Neural cell (in vitro differentiated cells): Measurements from ENCODE around the gene ZNF438. TPM values are rescaled to one million over a fixed set of nuclear protein-coding genes. Genes with fewer than 3 reads are reported as not detected.
"Not testable (repeated sequence)": the region's sequence is repeated elsewhere in the genome, so short reads cannot be mapped to it uniquely, and the experiment has no call there.

Source experiments
- H2AFZ ChIP-seq: fragments of 200-600, 300-800 bp; sonication (generic), shearing (Covaris generic); 2 replicates; pipeline ENCODE4 v1.6.0; 2014; ENCODE audit warnings: low read depth, mild to moderate bottlenecking, antibody characterized with exemption, low read length, moderate library complexity
- H3F3A ChIP-seq: fragments of 200-600 bp; shearing (Covaris generic); 2 replicates; pipeline ENCODE4 v1.6.1; 2016; ENCODE audit warnings: mild to moderate bottlenecking, moderate library complexity, mixed read lengths, antibody characterized with exemption, low read length; ENCODE audit not compliant: insufficient read depth, poor library complexity, severe bottlenecking
- H3K27ac ChIP-seq: fragments of 200-600, 300-800 bp; sonication (generic), shearing (Covaris generic); 2 replicates; pipeline ENCODE4 v1.5.1; 2014; ENCODE audit warnings: mild to moderate bottlenecking, low read length, moderate library complexity
- H3K27me3 ChIP-seq: fragments of 300-800, 200-600 bp; sonication (generic), shearing (Covaris generic); 2 replicates; pipeline ENCODE4 v1.6.0; 2014; ENCODE audit warnings: mild to moderate bottlenecking, low read depth, low read length, moderate library complexity; ENCODE audit not compliant: insufficient read depth
- H3K36me3 ChIP-seq: fragments of 300-800, 200-600 bp; sonication (generic), shearing (Covaris generic); 2 replicates; pipeline ENCODE4 v1.5.1; 2014; ENCODE audit warnings: mild to moderate bottlenecking, antibody characterized with exemption, low read length, moderate library complexity; ENCODE audit not compliant: insufficient read depth
- H3K4me2 ChIP-seq: fragments of 300-800, 200-600 bp; sonication (generic), shearing (Covaris generic); 2 replicates; pipeline ENCODE4 v1.6.0; 2014; ENCODE audit warnings: mild to moderate bottlenecking, low read length
- H3K4me3 ChIP-seq: fragments of 300-800, 200-600 bp; sonication (generic), shearing (Covaris generic); 2 replicates; pipeline ENCODE4 v1.5.1; 2014; ENCODE audit warnings: mild to moderate bottlenecking, low read length, moderate library complexity
- H3K79me2 ChIP-seq: fragments of 200-600 bp; shearing (Covaris generic); replicated peaks from 2 replicates; pipeline ENCODE4 v1.6.0; 2014; ENCODE audit warnings: mild to moderate bottlenecking, low read length, moderate library complexity; ENCODE audit not compliant: insufficient read depth
- H3K9ac ChIP-seq: fragments of 300-800, 200-600 bp; sonication (generic), shearing (Covaris generic); 2 replicates; pipeline ENCODE4 v1.6.1; 2016; ENCODE audit warnings: mild to moderate bottlenecking, low read length, mixed read lengths
- H3K9me2 ChIP-seq: fragments of 200-600 bp; shearing (Covaris generic); 2 replicates; pipeline ENCODE4 v1.6.1; 2016; ENCODE audit warnings: mild to moderate bottlenecking, low read length, mixed read lengths; ENCODE audit not compliant: insufficient read depth
- H3K9me3 ChIP-seq: fragments of 200-600, 300-800 bp; sonication (generic), shearing (Covaris generic); 2 replicates; pipeline ENCODE4 v1.6.1; 2016; ENCODE audit warnings: mild to moderate bottlenecking, mixed run types, low read length, moderate library complexity, mixed read lengths
- H4K20me1 ChIP-seq: fragments of 200-600 bp; shearing (Covaris generic); 2 replicates; pipeline ENCODE4 v1.6.1; 2016; ENCODE audit warnings: mild to moderate bottlenecking, mixed run types; ENCODE audit not compliant: insufficient read depth
- CTCF ChIP-seq: fragments of 450-650 bp; IDR thresholded peaks from 2 replicates; pipeline ENCODE4 v1.5.1; 2014; ENCODE audit warnings: antibody characterized with exemption, mild to moderate bottlenecking, moderate library complexity; ENCODE audit not compliant: poor library complexity, severe bottlenecking
- EP300 ChIP-seq: fragments of 450-650 bp; conservative IDR thresholded peaks from 2 replicates; pipeline ENCODE4 v1.6.1; 2014; ENCODE audit warnings: antibody characterized with exemption, mild to moderate bottlenecking, moderate library complexity; ENCODE audit not compliant: poor library complexity, severe bottlenecking
- EZH2 ChIP-seq: fragments of 200-600, 300-800 bp; shearing (Covaris generic), sonication (generic); IDR thresholded peaks from 2 replicates; pipeline ENCODE4 v1.6.1; 2014; ENCODE audit warnings: antibody characterized with exemption, low read length, borderline replicate concordance, mild to moderate bottlenecking; ENCODE audit not compliant: insufficient read depth, poor library complexity, severe bottlenecking
- MXI1 ChIP-seq: fragments of 450-650 bp; conservative IDR thresholded peaks from 2 replicates; pipeline ENCODE4 v1.6.1; 2014; ENCODE audit warnings: antibody characterized with exemption, mild to moderate bottlenecking; ENCODE audit not compliant: poor library complexity, severe bottlenecking
- POLR2AphosphoS5 ChIP-seq: IDR thresholded peaks from 2 replicates; pipeline ENCODE4 v1.6.1; 2012
- RAD21 ChIP-seq: fragments of 450-650 bp; conservative IDR thresholded peaks from 2 replicates; pipeline ENCODE4 v1.6.1; 2014; ENCODE audit warnings: antibody characterized with exemption, mild to moderate bottlenecking, moderate library complexity
- SMC3 ChIP-seq: fragments of 450-650 bp; conservative IDR thresholded peaks from 2 replicates; pipeline ENCODE4 v1.6.1; 2014; ENCODE audit warnings: antibody characterized with exemption, mild to moderate bottlenecking, moderate library complexity; ENCODE audit not compliant: poor library complexity
- TAF1 ChIP-seq: IDR thresholded peaks from 2 replicates; pipeline ENCODE4 v1.6.1; 2012; ENCODE audit warnings: low read depth
- polyA plus RNA-seq: library from polyadenylated mRNA; depleted of rRNA; stranded (reverse); fragments of >200 nt; gene quantifications from 2 replicates; pipeline ENCODE4 v1.2.3, GENCODE V29; 2014
- TF ChIP-seq, protein P1 (sequence below): IDR thresholded peaks from 2 replicates; pipeline ENCODE4 v1.6.1; 2012; ENCODE audit warnings: borderline replicate concordance

Gene ZNF438
- polyA plus RNA-seq, 1 donor from 2014 or later: 0.78 TPM

GRCh38 chr10:30798646-30799185 is 232.9 kb downstream of the ZNF438 start:
- no peaks in the 10 kb centered on the region for H4K20me1 ChIP-seq
- H2AFZ ChIP-seq: no peak overlapping the region
- peaks cover 2% of the 10 kb centered on the region for H3K9me3 ChIP-seq
- H3K79me2 ChIP-seq: no peaks in the 10 kb centered on the region
- TF ChIP-seq, protein P1, sequence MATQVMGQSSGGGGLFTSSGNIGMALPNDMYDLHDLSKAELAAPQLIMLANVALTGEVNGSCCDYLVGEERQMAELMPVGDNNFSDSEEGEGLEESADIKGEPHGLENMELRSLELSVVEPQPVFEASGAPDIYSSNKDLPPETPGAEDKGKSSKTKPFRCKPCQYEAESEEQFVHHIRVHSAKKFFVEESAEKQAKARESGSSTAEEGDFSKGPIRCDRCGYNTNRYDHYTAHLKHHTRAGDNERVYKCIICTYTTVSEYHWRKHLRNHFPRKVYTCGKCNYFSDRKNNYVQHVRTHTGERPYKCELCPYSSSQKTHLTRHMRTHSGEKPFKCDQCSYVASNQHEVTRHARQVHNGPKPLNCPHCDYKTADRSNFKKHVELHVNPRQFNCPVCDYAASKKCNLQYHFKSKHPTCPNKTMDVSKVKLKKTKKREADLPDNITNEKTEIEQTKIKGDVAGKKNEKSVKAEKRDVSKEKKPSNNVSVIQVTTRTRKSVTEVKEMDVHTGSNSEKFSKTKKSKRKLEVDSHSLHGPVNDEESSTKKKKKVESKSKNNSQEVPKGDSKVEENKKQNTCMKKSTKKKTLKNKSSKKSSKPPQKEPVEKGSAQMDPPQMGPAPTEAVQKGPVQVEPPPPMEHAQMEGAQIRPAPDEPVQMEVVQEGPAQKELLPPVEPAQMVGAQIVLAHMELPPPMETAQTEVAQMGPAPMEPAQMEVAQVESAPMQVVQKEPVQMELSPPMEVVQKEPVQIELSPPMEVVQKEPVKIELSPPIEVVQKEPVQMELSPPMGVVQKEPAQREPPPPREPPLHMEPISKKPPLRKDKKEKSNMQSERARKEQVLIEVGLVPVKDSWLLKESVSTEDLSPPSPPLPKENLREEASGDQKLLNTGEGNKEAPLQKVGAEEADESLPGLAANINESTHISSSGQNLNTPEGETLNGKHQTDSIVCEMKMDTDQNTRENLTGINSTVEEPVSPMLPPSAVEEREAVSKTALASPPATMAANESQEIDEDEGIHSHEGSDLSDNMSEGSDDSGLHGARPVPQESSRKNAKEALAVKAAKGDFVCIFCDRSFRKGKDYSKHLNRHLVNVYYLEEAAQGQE: no peak
- TF ChIP-seq CTCF: no peak
- no peak for TF ChIP-seq TAF1
- no peak for TF ChIP-seq SMC3
- no peak for TF ChIP-seq POLR2AphosphoS5
- TF ChIP-seq RAD21: no peak
- no peak for TF ChIP-seq EZH2
- TF ChIP-seq MXI1: no peak
- no peak for TF ChIP-seq EP300
- H3K36me3 ChIP-seq: no peaks in the 10 kb centered on the region
- no peaks in the 10 kb centered on the region for H3F3A ChIP-seq
- no peaks in the 10 kb centered on the region for H3K9me2 ChIP-seq
- no peak overlapping the region for H3K27ac ChIP-seq
- H3K4me2 ChIP-seq: no peak overlapping the region
- no peak overlapping the region for H3K4me3 ChIP-seq
- H3K27me3 ChIP-seq: no peaks in the 10 kb centered on the region
- H3K9ac ChIP-seq: no peak overlapping the region

DNA sequence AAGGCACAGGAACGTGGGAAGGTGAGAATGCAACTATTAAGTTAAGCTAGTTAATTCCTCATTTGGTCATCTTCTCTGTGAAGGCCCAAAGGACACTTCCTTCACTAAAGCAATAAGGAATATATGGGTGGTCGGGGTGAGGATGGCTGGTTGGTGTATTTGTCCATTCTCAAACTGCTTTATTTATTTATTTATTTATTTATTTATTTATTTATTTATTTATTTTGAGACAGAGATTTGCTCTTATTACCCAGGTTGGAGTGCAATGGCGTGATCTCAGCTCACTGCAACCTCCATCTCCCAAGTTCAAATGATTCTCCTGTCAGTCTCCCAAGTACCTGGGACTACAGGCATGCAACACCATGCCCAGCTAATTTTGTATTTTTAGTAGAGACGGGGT is 236.6 kb downstream of the ZNF438 start:
- not testable (repeated sequence) for H4K20me1 ChIP-seq, H3K4me2 ChIP-seq, H3K27ac ChIP-seq, H3K9me2 ChIP-seq, H3K9me3 ChIP-seq, H3F3A ChIP-seq, H3K4me3 ChIP-seq, H2AFZ ChIP-seq, H3K36me3 ChIP-seq, H3K27me3 ChIP-seq, H3K79me2 ChIP-seq, H3K9ac ChIP-seq
